Measurements from ENCODE around the gene PROK2. TPM values are rescaled to one million over a fixed set of nuclear protein-coding genes. Genes with fewer than 3 reads are reported as not detected.

PROK2 gene
- total and polyA plus RNA-seq, 2 experiments from 2014 or later, result 2.1 to 2.3 TPM

DNA sequence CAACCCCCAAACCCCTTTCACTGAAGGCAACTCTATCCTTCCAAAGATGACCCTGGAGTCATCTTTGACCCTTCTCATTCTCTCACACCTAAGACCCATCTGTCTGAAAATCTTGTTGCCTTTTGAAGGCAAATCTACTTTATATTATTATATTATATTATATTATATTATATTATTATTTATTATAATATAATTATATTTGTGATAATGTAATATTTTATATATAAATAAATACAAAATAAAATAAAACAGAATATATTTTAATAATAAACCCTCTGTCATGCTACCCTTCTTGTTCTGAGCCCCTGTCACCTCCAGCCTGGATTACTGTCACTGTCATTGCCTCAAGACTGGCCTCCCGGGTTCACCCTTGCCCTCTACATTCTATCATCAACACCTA is 5.0 kb upstream of the PROK2 start:
- no peaks in the 10 kb centered on the region for H3K9me3 Mint-ChIP-seq
- no peak overlapping the region for H3K4me3 ChIP-seq
- peaks cover 9% of the 10 kb centered on the region for H3F3A ChIP-seq (replicated peaks; ENCODE audit: low read depth)
- no peak for ATAC-seq
- TF ChIP-seq EZH2 (IDR thresholded peaks at IDR 0.05; ENCODE audit: low read depth, unreplicated experiment) (no peak), EZH2phosphoT487 (IDR thresholded peaks at IDR 0.05; ENCODE audit: unreplicated experiment) (no peak), STAT1 (IDR thresholded peaks at IDR 0.05; ENCODE audit: unreplicated experiment) (no peak), ZNF331 (CRISPR knock-in tag; IDR thresholded peaks at IDR 0.05; ENCODE audit: low read depth) (no peak), JUNB (IDR thresholded peaks at IDR 0.05; ENCODE audit: unreplicated experiment) (no peak), ZNF114 (CRISPR knock-in tag; IDR thresholded peaks at IDR 0.05) (no peak)
- TF ChIP-seq, protein P1, sequence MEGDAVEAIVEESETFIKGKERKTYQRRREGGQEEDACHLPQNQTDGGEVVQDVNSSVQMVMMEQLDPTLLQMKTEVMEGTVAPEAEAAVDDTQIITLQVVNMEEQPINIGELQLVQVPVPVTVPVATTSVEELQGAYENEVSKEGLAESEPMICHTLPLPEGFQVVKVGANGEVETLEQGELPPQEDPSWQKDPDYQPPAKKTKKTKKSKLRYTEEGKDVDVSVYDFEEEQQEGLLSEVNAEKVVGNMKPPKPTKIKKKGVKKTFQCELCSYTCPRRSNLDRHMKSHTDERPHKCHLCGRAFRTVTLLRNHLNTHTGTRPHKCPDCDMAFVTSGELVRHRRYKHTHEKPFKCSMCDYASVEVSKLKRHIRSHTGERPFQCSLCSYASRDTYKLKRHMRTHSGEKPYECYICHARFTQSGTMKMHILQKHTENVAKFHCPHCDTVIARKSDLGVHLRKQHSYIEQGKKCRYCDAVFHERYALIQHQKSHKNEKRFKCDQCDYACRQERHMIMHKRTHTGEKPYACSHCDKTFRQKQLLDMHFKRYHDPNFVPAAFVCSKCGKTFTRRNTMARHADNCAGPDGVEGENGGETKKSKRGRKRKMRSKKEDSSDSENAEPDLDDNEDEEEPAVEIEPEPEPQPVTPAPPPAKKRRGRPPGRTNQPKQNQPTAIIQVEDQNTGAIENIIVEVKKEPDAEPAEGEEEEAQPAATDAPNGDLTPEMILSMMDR (conservative IDR thresholded peaks at IDR 0.05; ENCODE audit: low read depth in 2 of 2), result no peak
- TF ChIP-seq, protein P2, sequence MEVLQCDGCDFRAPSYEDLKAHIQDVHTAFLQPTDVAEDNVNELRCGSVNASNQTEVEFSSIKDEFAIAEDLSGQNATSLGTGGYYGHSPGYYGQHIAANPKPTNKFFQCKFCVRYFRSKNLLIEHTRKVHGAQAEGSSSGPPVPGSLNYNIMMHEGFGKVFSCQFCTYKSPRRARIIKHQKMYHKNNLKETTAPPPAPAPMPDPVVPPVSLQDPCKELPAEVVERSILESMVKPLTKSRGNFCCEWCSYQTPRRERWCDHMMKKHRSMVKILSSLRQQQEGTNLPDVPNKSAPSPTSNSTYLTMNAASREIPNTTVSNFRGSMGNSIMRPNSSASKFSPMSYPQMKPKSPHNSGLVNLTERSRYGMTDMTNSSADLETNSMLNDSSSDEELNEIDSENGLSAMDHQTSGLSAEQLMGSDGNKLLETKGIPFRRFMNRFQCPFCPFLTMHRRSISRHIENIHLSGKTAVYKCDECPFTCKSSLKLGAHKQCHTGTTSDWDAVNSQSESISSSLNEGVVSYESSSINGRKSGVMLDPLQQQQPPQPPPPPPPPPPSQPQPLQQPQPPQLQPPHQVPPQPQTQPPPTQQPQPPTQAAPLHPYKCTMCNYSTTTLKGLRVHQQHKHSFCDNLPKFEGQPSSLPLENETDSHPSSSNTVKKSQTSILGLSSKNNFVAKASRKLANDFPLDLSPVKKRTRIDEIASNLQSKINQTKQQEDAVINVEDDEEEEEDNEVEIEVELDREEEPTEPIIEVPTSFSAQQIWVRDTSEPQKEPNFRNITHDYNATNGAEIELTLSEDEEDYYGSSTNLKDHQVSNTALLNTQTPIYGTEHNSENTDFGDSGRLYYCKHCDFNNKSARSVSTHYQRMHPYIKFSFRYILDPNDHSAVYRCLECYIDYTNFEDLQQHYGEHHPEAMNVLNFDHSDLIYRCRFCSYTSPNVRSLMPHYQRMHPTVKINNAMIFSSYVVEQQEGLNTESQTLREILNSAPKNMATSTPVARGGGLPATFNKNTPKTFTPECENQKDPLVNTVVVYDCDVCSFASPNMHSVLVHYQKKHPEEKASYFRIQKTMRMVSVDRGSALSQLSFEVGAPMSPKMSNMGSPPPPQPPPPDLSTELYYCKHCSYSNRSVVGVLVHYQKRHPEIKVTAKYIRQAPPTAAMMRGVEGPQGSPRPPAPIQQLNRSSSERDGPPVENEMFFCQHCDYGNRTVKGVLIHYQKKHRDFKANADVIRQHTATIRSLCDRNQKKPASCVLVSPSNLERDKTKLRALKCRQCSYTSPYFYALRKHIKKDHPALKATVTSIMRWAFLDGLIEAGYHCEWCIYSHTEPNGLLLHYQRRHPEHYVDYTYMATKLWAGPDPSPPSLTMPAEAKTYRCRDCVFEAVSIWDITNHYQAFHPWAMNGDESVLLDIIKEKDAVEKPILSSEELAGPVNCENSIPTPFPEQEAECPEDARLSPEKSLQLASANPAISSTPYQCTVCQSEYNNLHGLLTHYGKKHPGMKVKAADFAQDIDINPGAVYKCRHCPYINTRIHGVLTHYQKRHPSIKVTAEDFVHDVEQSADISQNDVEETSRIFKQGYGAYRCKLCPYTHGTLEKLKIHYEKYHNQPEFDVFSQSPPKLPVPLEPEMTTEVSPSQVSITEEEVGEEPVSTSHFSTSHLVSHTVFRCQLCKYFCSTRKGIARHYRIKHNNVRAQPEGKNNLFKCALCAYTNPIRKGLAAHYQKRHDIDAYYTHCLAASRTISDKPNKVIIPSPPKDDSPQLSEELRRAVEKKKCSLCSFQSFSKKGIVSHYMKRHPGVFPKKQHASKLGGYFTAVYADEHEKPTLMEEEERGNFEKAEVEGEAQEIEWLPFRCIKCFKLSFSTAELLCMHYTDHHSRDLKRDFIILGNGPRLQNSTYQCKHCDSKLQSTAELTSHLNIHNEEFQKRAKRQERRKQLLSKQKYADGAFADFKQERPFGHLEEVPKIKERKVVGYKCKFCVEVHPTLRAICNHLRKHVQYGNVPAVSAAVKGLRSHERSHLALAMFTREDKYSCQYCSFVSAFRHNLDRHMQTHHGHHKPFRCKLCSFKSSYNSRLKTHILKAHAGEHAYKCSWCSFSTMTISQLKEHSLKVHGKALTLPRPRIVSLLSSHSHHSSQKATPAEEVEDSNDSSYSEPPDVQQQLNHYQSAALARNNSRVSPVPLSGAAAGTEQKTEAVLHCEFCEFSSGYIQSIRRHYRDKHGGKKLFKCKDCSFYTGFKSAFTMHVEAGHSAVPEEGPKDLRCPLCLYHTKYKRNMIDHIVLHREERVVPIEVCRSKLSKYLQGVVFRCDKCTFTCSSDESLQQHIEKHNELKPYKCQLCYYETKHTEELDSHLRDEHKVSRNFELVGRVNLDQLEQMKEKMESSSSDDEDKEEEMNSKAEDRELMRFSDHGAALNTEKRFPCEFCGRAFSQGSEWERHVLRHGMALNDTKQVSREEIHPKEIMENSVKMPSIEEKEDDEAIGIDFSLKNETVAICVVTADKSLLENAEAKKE (CRISPR knock-in tag; IDR thresholded peaks at IDR 0.05), result no peak
- TF ChIP-seq, protein P3, sequence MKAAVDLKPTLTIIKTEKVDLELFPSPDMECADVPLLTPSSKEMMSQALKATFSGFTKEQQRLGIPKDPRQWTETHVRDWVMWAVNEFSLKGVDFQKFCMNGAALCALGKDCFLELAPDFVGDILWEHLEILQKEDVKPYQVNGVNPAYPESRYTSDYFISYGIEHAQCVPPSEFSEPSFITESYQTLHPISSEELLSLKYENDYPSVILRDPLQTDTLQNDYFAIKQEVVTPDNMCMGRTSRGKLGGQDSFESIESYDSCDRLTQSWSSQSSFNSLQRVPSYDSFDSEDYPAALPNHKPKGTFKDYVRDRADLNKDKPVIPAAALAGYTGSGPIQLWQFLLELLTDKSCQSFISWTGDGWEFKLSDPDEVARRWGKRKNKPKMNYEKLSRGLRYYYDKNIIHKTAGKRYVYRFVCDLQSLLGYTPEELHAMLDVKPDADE (IDR thresholded peaks at IDR 0.05), result no peak
- peaks cover 21% of the 10 kb centered on the region for H3K27me3 Mint-ChIP-seq (ENCODE audit: insufficient read depth, low read depth, poor library complexity)
- H3K36me3 ChIP-seq (ENCODE audit: insufficient read depth), result no peaks in the 10 kb centered on the region
- H3K27ac ChIP-seq (ENCODE audit: low read depth), result no peak overlapping the region
- H3K4me3 Mint-ChIP-seq, result no peak overlapping the region
- H3K9me2 ChIP-seq (ENCODE audit: insufficient read depth), result no peaks in the 10 kb centered on the region
- H3K4me2 ChIP-seq, result no peak overlapping the region
- H4K20me1 ChIP-seq (replicated peaks; ENCODE audit: insufficient read depth), result no peaks in the 10 kb centered on the region
- peaks cover 29% of the 10 kb centered on the region for H3K27me3 ChIP-seq (ENCODE audit: insufficient read depth)
- no peaks in the 10 kb centered on the region for H3K36me3 Mint-ChIP-seq (ENCODE audit: low read depth)
- no peak for DNase-seq (ENCODE audit: low spot score)
- peaks cover 15% of the 10 kb centered on the region for H3K4me1 ChIP-seq (ENCODE audit: insufficient read depth)
- H2AFZ ChIP-seq, result no peak overlapping the region
- no peaks in the 10 kb centered on the region for H3K79me2 ChIP-seq (replicated peaks; ENCODE audit: insufficient read depth)
- H3K27ac Mint-ChIP-seq, result no peak overlapping the region
- peaks cover 13% of the 10 kb centered on the region for H3K4me1 Mint-ChIP-seq
